GM19395 (cell line): ENCODE data around the gene FMO2.

Source experiments
- ATAC-seq: cut with Tn5 transposase; IDR thresholded peaks from one replicate; pipeline ENCODE4 v1.9.1; 2021; ENCODE audit warnings: mild to moderate bottlenecking, moderate library complexity; ENCODE audit not compliant: unreplicated experiment

The FMO2 gene

DNA sequence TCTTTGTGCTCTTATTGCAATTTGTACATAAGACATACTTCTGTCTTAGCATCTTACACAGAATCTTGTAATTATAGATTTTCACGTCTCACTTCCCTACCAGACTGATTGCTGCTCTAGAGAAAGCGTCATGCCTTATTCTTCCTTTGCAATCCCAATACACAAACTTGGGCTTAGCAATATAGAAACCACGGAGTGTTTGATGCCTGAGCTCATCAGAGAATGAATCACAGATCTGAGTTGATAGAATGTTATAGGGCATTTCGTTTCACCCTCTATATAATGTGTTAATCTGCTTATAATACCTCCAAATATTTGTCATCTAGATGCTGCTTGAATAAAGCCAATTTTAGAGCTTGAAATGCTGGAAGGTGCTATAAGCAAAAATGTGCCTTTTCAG is 69.8 kb downstream of the FMO2 start:
- ATAC-seq, result no peak

DNA sequence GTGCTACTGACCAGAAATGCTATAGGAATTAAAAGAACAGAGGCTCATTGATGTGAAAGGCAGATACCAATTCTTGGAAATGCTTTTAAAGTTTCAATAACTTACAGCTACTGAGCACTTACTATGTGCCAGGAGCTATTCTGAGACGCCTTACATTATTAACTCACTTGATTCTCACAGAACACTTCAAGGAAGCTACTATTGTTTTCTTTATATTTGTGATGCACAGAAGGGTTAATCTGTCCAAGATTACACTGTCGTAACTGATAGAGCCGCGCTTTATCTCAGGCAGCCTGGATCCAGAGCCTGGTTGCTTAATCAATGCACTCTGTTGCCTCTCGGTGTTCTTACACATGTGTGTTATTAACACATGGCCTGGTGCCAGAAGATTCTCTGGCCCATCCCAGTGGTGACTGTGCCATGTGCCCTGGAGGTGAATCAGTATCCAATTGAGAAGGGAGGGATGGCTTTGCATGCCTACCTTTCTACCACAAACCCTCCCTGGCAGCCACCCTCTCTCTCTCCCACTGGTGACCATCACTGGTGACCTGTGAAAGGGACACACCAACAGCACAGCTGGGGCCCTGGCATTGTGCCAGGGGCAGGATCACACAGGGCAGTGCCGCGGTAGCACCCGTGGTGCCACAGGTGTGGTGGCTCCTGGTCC is 72.0 kb downstream of the FMO2 start:
- ATAC-seq, result no peak

DNA sequence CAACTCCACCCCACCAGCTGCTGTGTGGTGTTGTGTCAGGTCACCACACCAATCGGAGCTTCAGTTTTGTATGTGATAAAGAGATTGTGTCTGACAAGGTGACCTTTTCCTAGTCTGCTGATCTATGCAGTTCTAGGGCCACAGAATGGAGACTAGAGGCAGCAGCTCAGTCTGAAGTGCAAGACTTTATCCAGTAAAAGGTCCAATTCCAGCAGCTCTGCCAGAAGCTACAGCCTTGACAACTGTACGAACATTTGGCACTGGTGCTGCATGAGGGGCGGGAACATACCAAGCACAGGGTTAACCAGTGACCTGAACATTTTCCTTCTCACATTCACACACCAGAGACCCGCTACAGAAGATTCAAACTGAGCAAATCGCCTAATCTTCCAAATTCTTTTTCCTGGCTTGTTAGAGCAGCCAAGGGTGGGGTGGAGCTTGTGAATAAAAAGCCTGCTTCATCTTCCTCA is 72.5 kb downstream of the FMO2 start:
- ATAC-seq, result no peak

DNA sequence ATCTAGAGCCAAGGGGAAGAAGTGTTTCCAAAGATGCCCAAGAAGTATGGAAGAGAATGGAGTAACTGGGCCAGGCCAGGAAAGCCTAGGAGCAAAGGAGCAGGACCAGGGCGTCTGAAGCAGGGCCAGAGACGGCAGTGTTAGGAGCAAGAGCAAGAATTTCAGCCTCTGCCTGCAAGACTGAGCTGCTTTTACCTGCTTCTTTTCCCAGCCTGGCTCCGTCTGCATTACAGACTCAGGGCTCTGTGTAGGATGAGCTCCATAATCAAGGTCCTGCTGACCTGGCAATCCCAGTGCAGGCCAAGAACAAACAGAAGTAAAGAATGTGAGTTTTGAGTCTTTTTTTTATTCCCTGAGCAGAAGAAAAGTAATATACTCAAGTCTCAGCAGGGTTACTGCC is 73.3 kb downstream of the FMO2 start:
- no peak for ATAC-seq

DNA sequence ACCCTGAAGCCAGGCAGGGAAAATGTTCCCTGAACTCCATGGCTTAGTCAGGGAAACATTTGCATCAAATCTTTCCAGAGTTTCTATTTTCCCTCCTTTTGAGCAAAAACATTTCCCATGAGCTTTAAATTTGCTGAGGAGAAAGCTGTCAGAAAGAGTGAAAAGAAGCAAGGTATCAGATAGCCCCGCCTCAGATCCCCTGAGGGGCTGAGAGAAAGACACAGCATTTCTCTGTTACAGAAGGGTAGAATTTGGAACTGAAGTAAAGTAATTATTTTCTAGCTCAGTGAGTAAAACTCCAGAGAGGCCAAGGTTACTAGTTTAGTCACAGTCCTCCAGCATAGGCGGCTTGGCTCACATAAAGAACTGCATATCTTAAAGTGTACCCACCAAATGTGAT is 73.8 kb downstream of the FMO2 start:
- no peak for ATAC-seq
